ENCODE results near the gene ATP5F1A.

GRCh38 chr18:46097431-46097800, 680 bp downstream of the ATP5F1A start:
- TF ChIP-seq CTCF (IDR thresholded peaks at IDR 0.05) = no peak
- TF ChIP-seq POLR2A (IDR thresholded peaks at IDR 0.05) = no peak

Data from adrenal gland (tissue), 5 donors.